A172 (cell line): ENCODE measurements around the gene TRIM5. TPM values are rescaled to one million over a fixed set of nuclear protein-coding genes. Genes with fewer than 3 reads are reported as not detected.
A peak's percentile ranks its signal among the peaks of the same experiment; 100 is the strongest.

Experiments
- DNase-seq: peaks from one replicate; pipeline ENCODE4 v3.0.0-alpha.2; 2015; ENCODE audit warnings: low spot score
- total RNA-seq: library from RNA; depleted of rRNA; stranded (reverse); fragments of >200 nt; shearing (Covaris generic); gene quantifications from 2 replicates; pipeline ENCODE4 v1.2.3, GENCODE V29; 2014; rRNA removed

Gene TRIM5
- total RNA-seq, 1 experiment from 2014 or later, result 32.9 TPM

GRCh38 chr11:5624489-5625279, 60.2 kb downstream of the TRIM5 start, which contains the start of gene TRIM34:
Gene TRIM34 (plus strand): TSS chr11:5625001. CDS start chr11:5632332, 7,331 bp downstream.
- DNase-seq, result peak; percentile 76

GRCh38 chr11:5622802-5623201, 62.1 kb downstream of the TRIM5 start:
- no peak for DNase-seq

DNA sequence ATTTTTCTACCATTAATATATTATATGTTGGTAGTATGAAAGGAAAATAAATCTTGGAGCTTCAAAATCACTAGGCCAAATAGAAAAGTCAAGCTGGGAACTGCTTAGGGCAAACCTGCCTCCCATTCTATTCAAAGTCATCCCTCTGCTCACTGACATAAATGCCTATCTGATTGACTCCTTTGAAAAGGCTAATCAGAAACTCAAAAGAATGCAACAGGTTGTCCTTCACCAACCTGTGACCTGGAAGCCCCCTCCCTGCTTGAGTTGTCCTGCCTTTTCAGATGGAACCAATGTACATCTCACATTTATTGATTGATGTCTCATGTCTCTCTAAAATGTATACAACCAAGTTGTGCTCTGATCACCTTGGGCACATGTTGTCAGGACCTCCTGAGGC, 63.3 kb downstream of the TRIM5 start:
- DNase-seq, result no peak

- DNase-seq, result peak; percentile 54
These were observed 64.0 kb downstream of the TRIM5 start for GRCh38 chr11:5620651-5621521.

DNA sequence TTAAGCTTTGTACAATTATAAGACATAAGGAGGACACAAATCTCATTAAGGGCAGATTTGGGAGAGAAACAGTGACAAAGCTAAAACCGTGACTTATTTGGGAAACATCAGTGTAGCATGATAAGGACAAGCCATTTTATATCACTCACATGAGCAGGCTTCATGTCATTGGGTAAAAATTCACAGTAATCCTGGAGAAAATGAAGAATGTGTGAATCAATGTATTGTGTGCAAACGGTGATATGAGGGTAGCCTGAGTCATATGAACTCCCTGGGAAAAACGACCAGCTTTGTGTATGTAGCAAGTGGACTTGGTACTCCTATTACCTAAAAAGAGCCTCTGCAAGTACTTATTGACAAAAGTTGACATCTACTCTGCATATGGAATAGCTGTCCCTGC, 66.1 kb downstream of the TRIM5 start:
- no peak for DNase-seq

Other genes starting within 250 kb of the TRIM5 start
- 0.55 TPM in 1 of 2 replicates, not detected in the other for gene OR51I1, start 243.6 kb downstream of the TRIM5 start, total RNA-seq
- gene OR51I2, start 235.8 kb downstream of the TRIM5 start, total RNA-seq, result not detected in 2 replicates
- not detected in 2 replicates for gene OR52D1, start 196.4 kb downstream of the TRIM5 start, total RNA-seq
- not detected in 2 replicates for gene UBQLN3, start 175.1 kb downstream of the TRIM5 start, total RNA-seq
- gene UBQLNL, start 168.4 kb downstream of the TRIM5 start, total RNA-seq, result not detected in 2 replicates
- not detected in 2 replicates for gene OR52H1, start 136.5 kb downstream of the TRIM5 start, total RNA-seq
- not detected in 2 replicates for gene OR52B6, start 104.2 kb downstream of the TRIM5 start, total RNA-seq
- gene TRIM6, start 88.4 kb downstream of the TRIM5 start, total RNA-seq, result 5.0 and 6.7 TPM in 2 replicates
- gene TRIM34, start 60.1 kb downstream of the TRIM5 start, total RNA-seq, result 13.8 and 18.4 TPM in 2 replicates
- gene TRIM22, start 4.7 kb upstream of the TRIM5 start, total RNA-seq, result 34.9 and 43.0 TPM in 2 replicates
- not detected in 2 replicates for gene OR56B1, start 51.4 kb upstream of the TRIM5 start, total RNA-seq
- not detected in 2 replicates for gene OR52N4, start 69.2 kb upstream of the TRIM5 start, total RNA-seq
- not detected in 2 replicates for gene OR52N5, start 98.3 kb upstream of the TRIM5 start, total RNA-seq
- not detected in 2 replicates for gene OR52N1, start 106.2 kb upstream of the TRIM5 start, total RNA-seq
- gene OR52N2, start 123.8 kb upstream of the TRIM5 start, total RNA-seq, result not detected in 2 replicates
- not detected in 2 replicates for gene OR52E6, start 156.8 kb upstream of the TRIM5 start, total RNA-seq
- not detected in 2 replicates for gene OR52E8, start 172.6 kb upstream of the TRIM5 start, total RNA-seq
- not detected in 2 replicates for gene OR52E4, start 195.6 kb upstream of the TRIM5 start, total RNA-seq
- gene OR52E5, start 208.1 kb upstream of the TRIM5 start, total RNA-seq, result not detected in 2 replicates